Retinal pigment epithelial cell (primary cell): ENCODE measurements around the gene TMEM184A.
"Not testable (repeated sequence)": the region's sequence is repeated elsewhere in the genome, so short reads cannot be mapped to it uniquely, and the experiment has no call there.

Experiments
- DNase-seq: peaks from one replicate; pipeline ENCODE4 v3.0.0-alpha.2; 2010; ENCODE audit warnings: low read depth
- H3K4me3 ChIP-seq: 2 replicates; pipeline ENCODE4 v1.5.1; 2011; ENCODE audit warnings: mild to moderate bottlenecking, low read length, control low read depth, moderate library complexity
- CTCF ChIP-seq: conservative IDR thresholded peaks from 2 replicates; pipeline ENCODE4 v1.5.1; 2011; ENCODE audit warnings: low read depth, low read length, control low read depth, inconsistent platforms

The TMEM184A gene

GRCh38 chr7:1584700-1585099 lies 28.7 kb upstream of the TMEM184A start:
- DNase-seq: no peak
- no peak overlapping the region for H3K4me3 ChIP-seq
- TF ChIP-seq CTCF: no peak

GRCh38 chr7:1583241-1583930 lies 27.4 kb upstream of the TMEM184A start:
- not testable (repeated sequence) for H3K4me3 ChIP-seq, DNase-seq

GRCh38 chr7:1580422-1581030 lies 24.5 kb upstream of the TMEM184A start:
- no peak for TF ChIP-seq CTCF
- no peak overlapping the region for H3K4me3 ChIP-seq

GRCh38 chr7:1579481-1580421 lies 23.7 kb upstream of the TMEM184A start:
- no peak for DNase-seq
- no peak overlapping the region for H3K4me3 ChIP-seq
- TF ChIP-seq CTCF: peak; percentile 84

More at GRCh38 chr7:1580422-1581030, 24.5 kb upstream of the TMEM184A start:
- no peak for DNase-seq

- no peak for TF ChIP-seq CTCF
- DNase-seq: no peak
- no peak overlapping the region for H3K4me3 ChIP-seq
Observed at GRCh38 chr7:1578513-1578912, 22.5 kb upstream of the TMEM184A start.

- DNase-seq: no peak
- no peak overlapping the region for H3K4me3 ChIP-seq
- no peak for TF ChIP-seq CTCF
Observed at GRCh38 chr7:1576521-1577253, 20.7 kb upstream of the TMEM184A start.

GRCh38 chr7:1575809-1576208 lies 19.8 kb upstream of the TMEM184A start:
- no peak for DNase-seq
- no peak for TF ChIP-seq CTCF
- no peak overlapping the region for H3K4me3 ChIP-seq
